A549 (cell line): ENCODE measurements around the gene SF3B3.
A peak's percentile ranks its signal among the peaks of the same experiment; 100 is the strongest.

Source experiments
- CTCF ChIP-seq: fragments of >200 bp; sonication (Bioruptor Twin); formaldehyde crosslinking; IDR thresholded peaks from 3 replicates; pipeline ENCODE4 v1.5.1; 2016
- MAX ChIP-seq: IDR thresholded peaks from 2 replicates; pipeline ENCODE4 v1.6.1; 2012
- MYC ChIP-seq: IDR thresholded peaks from 2 replicates; pipeline ENCODE4 v1.6.1; 2012; ENCODE audit warnings: mild to moderate bottlenecking, inconsistent platforms, low read length, improper control_type of control experiment, borderline replicate concordance
- NFE2L2 ChIP-seq: fragments of 150-350 bp; conservative IDR thresholded peaks from 2 replicates; pipeline ENCODE4 v1.6.1; 2014; ENCODE audit warnings: low read length

- TF ChIP-seq CTCF (peak; percentile 30; the same call in 1 of the 3 replicates), MYC (no peak), MAX (no peak), NFE2L2 (no peak)
Observed at GRCh38 chr16:70508752-70509151, 14.9 kb upstream of the SF3B3 start.
